Measurements from ENCODE around the gene ZG16.

ZG16 gene

DNA sequence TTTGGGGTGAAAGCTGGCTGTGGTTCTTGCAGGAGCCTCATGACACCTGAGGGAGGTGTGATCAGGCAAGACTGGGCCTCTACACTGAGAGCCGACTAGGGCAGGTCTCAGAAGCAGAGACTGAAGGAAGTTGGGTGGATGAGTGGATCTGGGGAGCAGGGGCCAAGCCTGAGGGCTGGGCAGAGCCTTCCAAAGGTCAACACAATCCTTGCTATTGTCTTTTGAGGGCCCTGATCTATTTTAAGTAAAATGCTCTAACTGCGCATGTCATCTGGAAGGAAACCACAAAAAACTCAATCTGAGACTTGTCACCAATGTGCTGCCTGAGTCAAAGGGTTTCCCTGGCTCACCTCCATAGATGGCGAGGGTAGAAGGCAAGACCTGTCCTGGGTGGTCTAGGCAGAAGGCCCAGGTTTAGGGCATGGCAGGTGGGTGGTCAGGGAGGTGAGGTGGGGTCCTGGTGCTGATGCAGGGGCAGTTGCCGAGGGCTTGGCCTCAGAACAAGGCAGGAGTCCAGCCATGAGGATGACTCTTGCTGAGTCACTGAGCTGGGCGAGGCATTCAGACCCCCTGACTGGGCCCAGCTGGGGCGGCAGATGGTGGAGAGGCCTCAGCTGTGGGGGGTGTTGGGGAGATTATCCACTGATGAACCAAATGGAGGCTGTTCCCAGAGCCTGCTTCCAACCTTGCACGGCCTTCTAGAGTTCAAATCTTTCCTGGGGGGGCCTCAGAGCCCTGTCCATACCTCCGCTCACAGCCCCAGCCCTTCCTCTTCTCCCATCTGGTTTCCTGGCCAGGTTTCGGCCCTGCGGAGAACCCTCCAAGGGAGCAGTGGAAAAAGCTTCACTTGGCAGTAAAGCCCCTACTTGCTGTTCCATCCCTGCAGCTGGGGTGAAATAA, 47.3 kb downstream of the ZG16 start:
- no peak for DNase-seq (ENCODE audit: low spot score)

DNA sequence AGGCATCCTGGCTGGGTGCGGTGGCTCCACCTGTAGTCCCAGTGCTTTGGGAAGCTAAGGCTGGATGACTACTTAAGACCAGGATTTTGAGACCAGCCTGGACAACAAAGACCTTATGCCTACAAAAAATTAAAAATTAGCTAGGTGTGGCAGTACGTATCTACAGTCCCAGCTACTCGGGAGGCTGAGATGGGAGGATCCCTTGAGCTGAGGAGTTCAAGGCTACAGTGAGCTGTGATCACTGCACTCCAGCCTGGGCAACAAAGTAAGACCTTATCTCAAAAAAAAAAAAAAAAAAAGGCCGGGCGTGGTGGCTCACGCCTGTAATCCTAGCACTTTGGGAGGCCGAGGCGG, 48.3 kb downstream of the ZG16 start:
- no peak for DNase-seq (ENCODE audit: low spot score)

DNA sequence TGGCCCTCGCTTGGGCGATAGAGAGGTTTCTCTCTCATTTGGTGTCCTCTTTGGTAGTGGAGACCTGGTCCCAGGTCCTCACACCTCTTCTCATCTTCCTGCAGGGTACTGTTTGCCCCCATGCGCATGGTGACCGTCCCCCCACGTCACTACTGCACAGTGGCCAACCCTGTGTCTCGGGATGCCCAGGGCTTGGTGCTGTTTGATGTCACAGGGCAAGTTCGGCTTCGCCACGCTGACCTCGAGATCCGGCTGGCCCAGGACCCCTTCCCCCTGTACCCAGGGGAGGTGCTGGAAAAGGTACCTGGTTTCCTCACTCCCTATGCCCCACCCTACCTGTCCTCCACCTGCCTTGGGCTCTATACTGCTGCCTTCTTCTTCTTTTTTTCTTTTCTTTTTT, 52.7 kb downstream of the ZG16 start:
- no peak for DNase-seq (ENCODE audit: low spot score)

DNA sequence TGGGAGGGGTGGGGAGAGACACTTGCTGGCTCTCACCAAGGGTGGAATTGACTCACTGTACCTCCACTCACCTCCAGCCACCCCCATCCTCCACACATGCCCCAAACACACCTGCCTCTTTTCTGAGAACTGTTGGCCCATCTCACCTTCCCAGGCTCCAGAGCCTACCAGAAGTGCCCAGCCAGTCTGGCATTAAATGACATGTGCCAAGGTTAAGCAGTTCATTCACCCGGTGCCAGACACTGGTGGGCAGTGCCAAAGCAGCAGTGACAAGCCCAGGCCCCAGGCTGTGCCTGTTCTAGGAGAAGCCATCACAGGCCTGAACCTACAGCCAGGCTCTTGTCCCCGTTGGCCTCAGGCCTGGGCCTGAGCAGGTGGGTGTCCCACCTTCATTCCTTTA, 53.4 kb downstream of the ZG16 start:
- no peak for DNase-seq (ENCODE audit: low spot score)
